Neural progenitor cell (in vitro differentiated cells): ENCODE data around the gene SOWAHD.

Experiments
- CTCF ChIP-seq: fragments of 200-600 bp; sonication (generic); IDR thresholded peaks from 2 replicates; pipeline ENCODE4 v1.5.1; 2017; ENCODE audit warnings: antibody characterized with exemption, mild to moderate bottlenecking
- EZH2phosphoT487 ChIP-seq: fragments of 200-600 bp; sonication (generic); IDR thresholded peaks from 2 replicates; pipeline ENCODE4 v1.6.1; 2017; ENCODE audit warnings: antibody characterized with exemption

GRCh38 chrX:119728487-119728886, 29.9 kb upstream of the SOWAHD start:
- TF ChIP-seq EZH2phosphoT487 (no peak), CTCF (peak; percentile 26)
